HUDEP-2 (cell line): Measurements from ENCODE around the gene KRI1.

Experiments
- DNase-seq, 76 experiments: peaks; one replicate each; lab custom pipeline; 2025; ENCODE audit not compliant: unreplicated experiment in 76 of 76; lab: John Stamatoyannopoulos, UW

Gene KRI1

DNA sequence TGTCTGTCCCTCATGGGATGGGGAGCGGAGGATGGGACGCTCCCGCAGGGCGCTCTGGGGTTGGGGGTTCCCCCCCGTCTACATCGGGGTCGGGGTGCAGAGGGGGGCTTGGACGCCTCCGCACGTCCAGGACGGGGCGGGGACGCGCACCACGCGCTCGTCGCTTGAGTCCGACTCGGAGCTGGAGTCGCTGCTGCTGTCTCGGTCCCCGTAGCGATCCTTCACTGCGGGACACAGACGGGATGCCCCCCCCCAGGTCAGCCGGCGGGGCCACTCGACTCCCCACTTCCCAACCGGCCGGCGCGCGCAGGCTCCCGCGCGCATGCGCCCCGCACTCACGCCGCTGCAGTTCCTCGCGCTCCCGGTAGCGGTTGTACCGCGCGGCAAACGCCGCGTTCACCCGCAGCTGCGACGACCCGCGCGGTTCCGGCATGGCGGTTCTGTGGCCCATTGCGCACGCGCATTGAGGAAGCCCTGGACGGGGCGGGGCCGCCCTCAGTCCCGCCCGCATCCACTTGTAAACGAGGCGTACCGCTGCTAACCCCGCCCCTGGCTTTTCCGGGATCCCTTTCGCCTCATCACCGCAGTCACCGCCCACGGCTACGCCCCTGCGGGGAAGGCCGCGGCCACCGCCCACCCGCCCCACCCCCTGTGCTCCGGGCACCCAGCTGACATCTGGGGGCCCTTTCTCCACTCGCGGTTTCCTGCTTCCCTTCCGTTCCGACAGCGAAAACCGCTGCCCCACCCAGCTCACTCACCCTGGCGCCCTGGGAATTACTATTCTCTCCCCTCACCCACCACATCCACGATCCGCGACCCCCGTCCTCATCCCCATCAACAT lies at the start of gene KRI1:
Gene KRI1 (minus strand): TSS at position 444 of the 841 bp plus-strand sequence. CDS start 11 bp downstream, at position 433.
- DNase-seq = peak in 75 of 76 experiments; percentile 72 to 100 (median 99)

DNA sequence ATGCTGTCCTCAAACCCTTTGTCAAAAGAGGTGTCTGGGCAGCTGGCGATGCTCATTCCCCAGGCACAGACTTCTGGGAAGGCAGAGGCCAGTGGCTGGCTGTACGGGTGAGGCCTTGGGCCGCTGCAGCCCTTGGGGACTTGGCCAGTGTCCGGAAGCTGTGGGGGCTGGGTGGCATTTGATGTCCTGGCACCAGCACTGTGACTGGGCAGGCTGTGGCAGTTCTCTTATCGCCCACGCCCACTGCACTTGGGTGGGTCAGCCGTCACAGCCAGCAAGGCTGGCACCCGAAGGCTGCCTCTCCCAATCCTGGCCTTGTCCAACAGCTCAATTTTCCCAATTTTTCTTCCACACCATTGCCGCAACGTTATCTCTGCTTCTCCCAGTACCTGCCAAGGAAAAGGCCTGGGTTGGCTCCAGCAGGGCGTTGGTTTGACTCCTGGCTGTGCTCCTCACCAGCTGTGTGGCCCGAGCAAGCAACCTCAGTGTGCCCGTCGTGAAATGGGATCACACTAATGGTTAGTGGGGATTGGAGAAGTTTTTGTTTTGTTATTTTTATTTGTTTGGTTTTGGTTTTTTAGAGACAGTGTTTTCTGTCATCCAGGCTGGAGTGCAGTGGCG lies 46.8 kb upstream of the KRI1 start:
- peak in 75 of 76 experiments; percentile 43 to 98 (median 84) for DNase-seq

DNA sequence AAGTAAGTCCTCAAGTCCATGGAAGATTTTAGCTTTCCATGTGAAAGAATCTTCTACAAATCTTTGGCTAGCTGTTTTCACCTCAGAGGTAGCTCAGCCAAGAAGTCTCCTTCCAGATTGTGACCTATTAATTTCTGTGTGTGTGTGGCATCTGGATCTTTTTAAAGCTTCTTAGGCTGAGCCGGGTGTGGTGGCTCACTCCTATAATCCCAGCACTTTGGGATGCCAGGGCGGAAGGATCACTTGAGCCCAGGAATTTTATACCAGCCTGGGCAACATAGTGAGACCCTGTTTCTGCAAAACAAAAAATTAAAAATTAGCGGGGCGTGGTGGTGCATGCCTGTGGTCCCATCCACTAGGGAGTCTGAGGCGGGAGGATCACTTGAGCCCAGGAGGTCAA lies 46.1 kb upstream of the KRI1 start:
- peak in 1 of 76 experiments; percentile 52 for DNase-seq

- peak in 8 of 76 experiments; percentile 17 to 55 (median 37) for DNase-seq
These were observed 38.7 kb upstream of the KRI1 start for GRCh38 chr19:10604460-10604980.

- peak in 6 of 76 experiments; percentile 16 to 53 (median 34) for DNase-seq
These were observed 38.2 kb upstream of the KRI1 start for GRCh38 chr19:10603873-10604459.

- DNase-seq = peak in 43 of 76 experiments; percentile 20 to 72 (median 46)
These were observed 37.5 kb upstream of the KRI1 start for GRCh38 chr19:10603084-10603872.

DNA sequence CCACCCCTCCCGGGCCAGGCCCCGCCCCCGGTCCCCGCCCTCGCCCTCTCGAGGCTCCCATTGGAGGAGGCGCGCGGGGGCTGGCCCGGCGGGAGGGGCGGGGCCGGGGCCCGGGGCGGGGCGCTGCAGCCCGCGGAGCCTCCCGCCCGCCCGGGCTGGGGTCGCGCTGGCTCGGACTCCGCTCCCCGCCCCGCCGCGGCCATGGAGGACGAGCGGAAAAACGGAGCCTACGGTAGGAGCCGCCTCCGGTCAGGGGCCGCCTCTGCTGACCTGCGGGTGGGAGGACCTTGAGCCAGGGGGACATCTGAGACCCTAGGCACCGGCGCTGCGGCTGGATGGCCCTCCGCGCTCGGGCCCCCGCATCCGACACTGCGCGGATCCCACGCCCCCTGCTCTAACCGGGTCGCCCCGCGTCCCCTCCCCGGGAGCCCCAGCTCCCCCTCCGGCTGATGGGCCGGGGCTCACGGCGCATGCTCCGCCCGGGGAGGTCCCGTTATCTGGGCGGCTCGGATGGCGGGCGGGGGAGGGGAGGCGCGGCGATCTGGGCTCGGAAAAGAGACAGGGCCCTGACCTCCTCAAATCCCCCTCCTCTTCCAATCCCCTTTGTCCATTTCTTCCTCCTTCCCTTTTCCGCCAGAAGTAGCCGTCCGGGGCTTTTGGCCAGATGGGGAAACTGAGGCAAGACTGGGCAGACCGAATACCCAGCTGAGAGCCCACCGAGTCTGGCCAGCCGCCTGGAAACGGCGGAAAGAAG lies 36.7 kb upstream of the KRI1 start:
- DNase-seq = peak in 74 of 76 experiments; percentile 46 to 96 (median 85)

DNA sequence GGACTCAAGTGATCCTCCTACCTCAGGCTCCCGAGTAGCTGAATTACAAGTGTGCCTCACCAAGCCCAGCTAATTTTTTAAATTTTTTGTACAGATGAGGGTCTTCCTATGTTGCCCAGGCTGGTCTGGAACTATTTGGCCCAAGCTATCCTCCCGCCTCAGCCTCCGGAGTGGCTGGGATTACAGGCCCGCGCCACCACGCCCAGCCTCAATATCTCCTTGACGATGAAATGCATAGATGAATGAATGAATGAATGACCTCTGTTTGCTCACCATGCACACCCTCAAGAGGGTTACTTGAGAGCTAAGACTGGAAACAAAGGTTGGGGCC lies 36.2 kb upstream of the KRI1 start:
- peak in 1 of 76 experiments; percentile 42 for DNase-seq

- no peak for DNase-seq
These were observed 34.3 kb upstream of the KRI1 start for GRCh38 chr19:10600149-10600548.

DNA sequence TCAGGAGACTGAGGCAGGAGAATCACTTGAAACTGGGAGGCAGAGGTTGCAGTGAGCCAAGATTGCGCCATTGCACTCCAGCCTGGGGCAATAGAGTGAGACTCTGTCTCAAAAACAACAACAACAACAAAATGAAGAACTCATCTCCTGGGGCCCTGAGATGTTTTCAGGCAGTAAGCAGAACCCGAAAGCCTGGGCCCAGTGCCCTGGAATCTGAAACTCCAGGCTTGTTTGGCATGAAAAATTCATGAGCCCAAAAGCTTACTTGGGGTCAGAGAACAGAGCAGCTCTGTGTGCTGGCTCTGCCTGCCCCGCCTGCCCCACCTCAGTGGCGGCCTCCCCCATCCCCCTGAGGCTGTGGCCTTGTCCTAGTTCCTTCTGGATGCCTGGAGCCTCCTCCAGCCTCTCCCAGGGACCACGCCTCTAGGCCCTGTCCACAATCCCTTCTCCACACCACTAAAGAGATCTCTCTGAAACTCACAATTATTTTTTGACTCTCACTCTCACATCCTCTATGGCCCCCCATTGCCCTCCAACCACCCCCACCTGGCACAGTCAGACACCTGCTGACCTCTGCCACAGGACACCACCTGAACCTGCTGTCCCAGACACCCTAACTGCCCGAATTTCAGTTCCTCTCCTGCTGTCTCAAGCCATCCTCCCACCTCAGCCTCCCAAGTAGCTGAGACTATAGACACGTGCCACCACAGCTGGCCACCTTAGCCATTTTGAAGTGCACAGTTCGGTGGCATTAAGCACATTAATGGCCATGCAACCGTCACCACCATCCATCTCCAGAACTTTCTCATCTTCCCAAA lies 28.2 kb upstream of the KRI1 start:
- DNase-seq = no peak

DNA sequence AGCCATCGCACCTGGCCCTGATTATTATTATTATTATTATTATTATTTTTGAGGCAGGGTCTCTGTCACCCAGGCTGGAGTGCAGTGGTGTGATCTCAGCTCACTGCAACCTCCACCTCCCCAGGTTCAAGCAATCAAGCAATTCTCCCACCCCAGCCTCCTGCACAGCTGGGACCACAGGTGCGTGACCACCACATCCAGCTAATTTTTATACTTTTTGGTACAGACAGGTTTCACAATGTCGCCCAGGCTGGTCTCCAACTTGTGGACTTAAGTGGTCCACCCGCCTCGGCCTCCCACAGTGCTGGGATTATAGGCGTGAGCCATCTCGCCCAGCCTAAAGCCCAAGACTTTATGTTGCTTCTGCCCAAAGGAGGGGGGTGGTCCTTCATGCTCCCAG lies 27.3 kb upstream of the KRI1 start:
- no peak for DNase-seq

GRCh38 chr19:10587839-10588150 lies 22.0 kb upstream of the KRI1 start:
- DNase-seq = no peak

DNA sequence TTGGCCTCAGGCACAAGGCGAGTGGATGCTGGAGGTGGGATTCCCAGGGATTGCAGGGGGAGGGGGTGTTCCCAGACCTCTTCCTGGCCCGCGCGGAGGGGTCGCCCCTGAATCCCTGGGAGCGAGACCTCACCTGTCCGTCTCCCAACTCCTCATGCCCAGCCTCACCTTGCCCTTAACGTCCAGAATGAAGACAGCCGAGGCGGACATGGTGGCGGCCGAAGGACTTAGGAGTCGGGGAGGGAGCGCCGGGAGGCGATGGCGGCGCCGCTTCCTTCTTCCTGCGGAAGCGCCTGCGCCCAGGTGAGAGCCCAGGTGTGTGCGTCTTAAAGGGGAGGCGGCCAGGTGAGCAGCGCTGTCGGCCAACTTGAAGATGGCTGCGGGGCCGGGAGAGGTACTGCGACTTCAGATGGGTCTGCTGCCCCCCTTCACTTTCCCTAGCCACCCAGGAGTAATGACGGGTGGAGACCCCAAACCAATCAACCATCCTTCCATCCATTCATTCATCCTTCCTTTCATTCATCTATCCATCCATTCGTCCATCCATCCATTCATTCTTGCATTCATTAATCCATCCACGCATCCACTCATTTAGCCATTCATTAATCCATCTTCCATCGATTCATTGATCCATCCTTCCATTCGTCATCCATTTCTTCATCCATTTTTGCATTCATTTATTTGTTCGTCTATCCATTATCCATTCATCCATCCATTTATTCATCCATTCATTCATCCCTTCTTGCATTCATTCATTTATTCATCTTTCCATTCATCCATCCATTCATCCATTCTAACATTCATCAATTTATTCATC lies 21.4 kb upstream of the KRI1 start, which contains the start of gene AP1M2:
Gene AP1M2 (minus strand): TSS at position 291 of the 817 bp plus-strand sequence. CDS start 81 bp downstream, at position 210.
- no peak for DNase-seq

DNA sequence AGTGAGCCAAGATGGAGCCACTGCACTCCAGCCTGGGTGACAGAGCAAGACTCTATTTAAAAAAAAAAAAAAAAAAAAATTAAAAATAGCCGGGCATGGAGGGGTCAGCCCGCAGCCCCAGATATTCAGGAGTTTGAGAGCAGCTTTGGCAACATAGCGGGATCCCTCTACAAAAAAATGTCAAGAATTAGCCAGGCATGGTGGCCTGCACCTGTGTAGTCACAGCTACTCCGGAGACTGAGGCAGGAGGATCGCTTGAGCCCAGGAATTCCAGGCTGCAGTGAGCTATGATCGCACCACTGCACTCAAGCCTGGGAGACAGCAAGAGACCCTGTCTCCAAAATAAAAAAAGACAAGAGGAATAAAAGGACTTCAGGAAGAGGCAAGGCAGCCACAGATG lies 20.6 kb upstream of the KRI1 start:
- no peak for DNase-seq

DNA sequence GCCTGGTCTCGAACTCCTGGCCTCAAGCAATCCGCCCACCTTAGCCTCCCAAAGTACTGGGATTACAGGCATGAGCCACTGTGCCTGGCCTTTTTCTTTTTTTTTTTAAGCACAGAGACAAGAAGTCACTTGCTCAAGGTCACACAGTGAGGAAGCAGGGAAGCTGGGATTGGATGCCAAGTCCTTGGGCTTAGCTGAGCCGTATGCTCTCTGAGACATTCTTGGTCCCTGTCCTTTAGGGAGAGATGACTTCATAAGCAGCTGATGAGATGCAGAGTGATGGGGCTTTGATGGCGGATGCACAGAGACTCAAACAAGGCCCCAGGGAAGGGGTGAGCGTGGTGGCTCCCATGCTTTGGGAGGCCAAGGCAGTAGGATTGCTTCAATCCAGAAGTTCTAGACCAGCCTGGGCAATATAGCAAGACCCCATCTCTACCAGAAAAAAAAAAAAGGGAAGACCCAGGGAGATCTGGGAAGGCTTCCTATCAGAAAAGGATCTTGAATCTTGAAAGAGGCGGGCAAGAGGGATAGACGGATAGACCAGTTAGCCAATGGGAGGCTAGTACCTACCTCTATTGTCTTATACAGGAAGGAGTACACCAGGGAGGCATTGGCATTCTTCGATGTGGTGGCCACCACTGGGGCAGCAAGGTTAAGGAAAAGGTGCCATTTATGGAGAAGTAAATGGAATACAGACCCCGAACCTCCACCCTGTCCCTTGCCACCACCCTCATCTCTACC lies 17.4 kb upstream of the KRI1 start:
- DNase-seq = no peak

DNA sequence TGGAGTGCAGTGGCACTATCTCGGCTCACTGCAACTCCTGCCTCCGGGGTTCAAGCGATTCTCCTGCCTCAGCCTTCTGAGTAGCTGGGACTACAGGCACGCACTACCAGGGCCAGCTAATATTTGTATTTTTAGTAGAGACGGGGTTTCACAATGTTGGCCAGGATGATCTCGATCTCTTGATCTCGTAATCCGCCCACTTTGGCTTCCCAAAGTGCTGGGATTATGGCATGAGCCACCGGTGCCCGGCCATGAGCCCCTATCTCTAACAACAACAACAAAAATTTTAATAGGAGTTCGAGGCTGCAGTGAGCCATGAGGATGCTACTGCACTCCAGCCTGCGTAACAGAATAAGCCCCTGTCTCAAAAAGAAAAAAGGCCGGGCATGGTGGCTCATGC lies 16.3 kb upstream of the KRI1 start:
- no peak for DNase-seq

- peak in 75 of 76 experiments; percentile 39 to 96 (median 86) for DNase-seq
These were observed 15.3 kb upstream of the KRI1 start for GRCh38 chr19:10580979-10581631.
